Measurements from ENCODE around the gene ZNF518B. TPM values are rescaled to one million over a fixed set of nuclear protein-coding genes. Genes with fewer than 3 reads are reported as not detected.

Gene ZNF518B
- total and polyA plus RNA-seq, 7 experiments from 2014 or later: 13.4 to 53.0 (median 30.1) TPM

DNA sequence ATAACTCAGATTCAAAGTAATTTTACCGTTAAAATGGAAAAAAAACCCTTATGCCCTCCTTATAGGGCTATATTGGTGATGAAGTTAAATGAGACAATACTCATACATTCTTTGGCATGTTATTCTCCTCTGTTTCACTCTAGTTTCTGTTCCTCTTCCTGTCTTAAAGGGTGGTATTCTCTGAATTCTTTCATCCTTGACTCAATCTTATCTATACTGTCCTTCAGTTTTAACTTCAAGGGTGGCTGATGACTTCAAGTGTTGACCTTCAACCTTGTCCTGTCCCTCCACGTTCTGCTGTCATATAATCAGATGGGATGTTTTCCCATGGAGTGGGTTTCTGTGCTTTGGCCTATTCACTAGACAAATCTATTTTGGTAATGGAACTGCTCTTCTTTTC lies 44.0 kb downstream of the ZNF518B start:
- H3K4me1 ChIP-seq (ENCODE audit: control insufficient read depth in 2 of 2, insufficient read depth in 2 of 2, low read length in 2 of 2): peaks cover 0 to 4% of the 10 kb centered on the region in 2 donors
- intact Hi-C loops (cut with micrococcal nuclease): no loop called here
- POLR2A ChIA-PET: no interaction called here

DNA sequence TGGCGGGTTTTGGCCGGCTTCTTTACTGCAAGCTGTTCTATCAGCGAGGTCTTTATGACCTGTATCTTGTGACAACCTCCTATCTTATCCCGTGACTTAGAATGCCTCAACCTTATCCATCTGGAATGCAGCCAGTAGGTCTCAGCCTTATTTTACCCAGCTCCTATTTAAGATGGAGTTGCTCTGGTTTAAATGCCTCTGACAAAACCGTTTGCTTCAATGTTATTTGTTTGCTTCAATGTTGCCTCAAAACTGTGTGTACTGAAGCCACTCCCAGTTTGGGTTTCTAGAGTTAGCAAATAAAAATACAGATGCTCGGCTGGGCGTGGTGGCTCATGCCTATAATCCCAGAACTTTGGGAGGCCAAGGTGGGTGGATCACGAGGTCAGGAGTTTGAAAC lies 51.6 kb downstream of the ZNF518B start:
- Mint-ChIP-seq H3K27ac (no peak overlapping the region), H3K9me3 (no peaks in the 10 kb centered on the region)
- CTCF ChIA-PET: interaction anchor here (0.6 to 3.9 kb wide), 2 partner anchors 247 to 875 kb away, joined by 4 to 21 read pairs; no protein-coding TSS in a partner anchor

More for the DNA sequence above, 44.0 kb downstream of the ZNF518B start:
- CTCF ChIA-PET: interaction anchor here (0.9 kb wide), 1 partner anchor 44 kb away, joined by 3 read pairs; the partner anchor contains the start of gene ZNF518B
- Histone ChIP-seq H3K4me3 (ENCODE audit: low read length) (no peak overlapping the region), H3K27me3 (ENCODE audit: control insufficient read depth in 2 of 2, insufficient read depth in 2 of 2, low read length in 2 of 2) (no peaks in the 10 kb centered on the region), H3K27ac (ENCODE audit: low read depth, low read length) (no peak overlapping the region), H3K9me3 (ENCODE audit: control insufficient read depth in 2 of 3, low read length in 3 of 3) (no peaks in the 10 kb centered on the region), H3K36me3 (ENCODE audit: control insufficient read depth in 2 of 3, insufficient read depth in 3 of 3, low read length in 3 of 3) (no peaks in the 10 kb centered on the region)
- Mint-ChIP-seq H3K9me3 (no peaks in the 10 kb centered on the region), H3K4me1 (peaks cover 8 to 11% (median 10%) of the 10 kb centered on the region in 7 donors), H3K4me3 (no peak overlapping the region), H3K27ac (no peak overlapping the region), H3K36me3 (no peaks in the 10 kb centered on the region), H3K27me3 (no peaks in the 10 kb centered on the region)
- ATAC-seq: no peak
- no peak for DNase-seq

DNA sequence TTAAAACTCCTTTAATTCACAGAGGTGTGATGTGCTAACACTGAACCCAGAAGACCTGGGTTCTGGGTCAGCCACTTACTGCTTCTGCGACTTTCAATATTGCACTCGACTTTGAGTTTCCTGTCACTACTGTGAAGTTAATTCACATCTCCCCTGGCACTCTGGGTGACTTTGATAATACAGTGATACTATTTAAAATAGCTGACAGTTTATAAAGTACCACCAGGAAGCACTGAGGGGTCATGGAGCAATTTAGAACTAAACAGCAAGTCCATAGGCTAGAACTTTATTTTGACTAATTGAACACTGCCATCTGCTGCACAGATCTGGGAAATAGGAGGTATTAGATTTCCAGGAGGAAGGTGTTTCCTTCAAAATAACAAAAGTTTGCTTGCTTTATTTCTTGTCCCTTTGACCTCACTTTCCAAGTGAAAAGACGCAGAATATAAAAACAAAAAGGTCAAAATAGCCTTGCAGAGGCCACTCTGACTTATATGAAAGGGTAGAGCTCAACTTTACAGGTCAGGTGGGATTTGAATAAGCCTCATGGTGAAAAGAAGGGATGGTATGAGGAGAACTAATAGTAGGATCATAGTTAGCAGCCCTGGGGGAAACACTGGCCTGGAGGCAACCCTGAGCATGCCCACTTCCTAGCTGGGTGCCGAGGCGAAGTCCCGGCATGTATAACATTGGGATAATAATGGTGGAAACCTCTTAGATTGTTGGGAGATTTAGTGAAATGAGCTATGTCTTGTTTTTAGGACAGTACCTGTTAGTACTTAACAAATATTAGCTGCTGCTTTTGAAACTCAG lies 53.4 kb downstream of the ZNF518B start:
- H3K27me3 ChIP-seq (ENCODE audit: control insufficient read depth in 2 of 2, insufficient read depth in 2 of 2, low read length in 2 of 2): no peaks in the 10 kb centered on the region
- CTCF ChIA-PET: interaction anchor here (0.6 to 3.9 kb wide), 6 partner anchors 12 to 384 kb away, joined by 3 to 21 read pairs (median 4); no protein-coding TSS in a partner anchor
- H3K9me3 ChIP-seq (ENCODE audit: control insufficient read depth in 2 of 3, low read length in 3 of 3): no peaks in the 10 kb centered on the region
- Mint-ChIP-seq H3K4me3 (no peak overlapping the region), H3K9me3 (no peaks in the 10 kb centered on the region), H3K4me1 (no peaks in the 10 kb centered on the region), H3K27me3 (no peaks in the 10 kb centered on the region), H3K27ac (no peak overlapping the region), H3K36me3 (no peaks in the 10 kb centered on the region)
- no peak overlapping the region for H3K27ac ChIP-seq (ENCODE audit: low read depth, low read length)
- POLR2A ChIA-PET: no interaction called here
- H3K36me3 ChIP-seq (ENCODE audit: control insufficient read depth in 2 of 3, insufficient read depth in 3 of 3, low read length in 3 of 3): no peaks in the 10 kb centered on the region
- intact Hi-C loops (cut with micrococcal nuclease): loop anchor here (1.0 to 10.0 kb wide), 7 partner anchors 244 to 712 kb away; no protein-coding TSS in a partner anchor
- DNase-seq: peak in 5 of 9 donors; percentile 20 to 44 (median 34)
- no peaks in the 10 kb centered on the region for H3K4me1 ChIP-seq (ENCODE audit: control insufficient read depth in 2 of 2, insufficient read depth in 2 of 2, low read length in 2 of 2)
- peak; percentile 54 for ATAC-seq
- no peak overlapping the region for H3K4me3 ChIP-seq (ENCODE audit: low read length)

More for the DNA sequence above, 51.6 kb downstream of the ZNF518B start:
- no peaks in the 10 kb centered on the region for H3K9me3 ChIP-seq (ENCODE audit: control insufficient read depth in 2 of 3, low read length in 3 of 3)
- Mint-ChIP-seq H3K4me1 (no peaks in the 10 kb centered on the region), H3K36me3 (no peaks in the 10 kb centered on the region), H3K4me3 (no peak overlapping the region), H3K27me3 (no peaks in the 10 kb centered on the region)
- H3K27me3 ChIP-seq (ENCODE audit: control insufficient read depth in 2 of 2, insufficient read depth in 2 of 2, low read length in 2 of 2): no peaks in the 10 kb centered on the region
- no peak for DNase-seq
- H3K36me3 ChIP-seq (ENCODE audit: control insufficient read depth in 2 of 3, insufficient read depth in 3 of 3, low read length in 3 of 3): no peaks in the 10 kb centered on the region
- H3K4me1 ChIP-seq (ENCODE audit: control insufficient read depth in 2 of 2, insufficient read depth in 2 of 2, low read length in 2 of 2): no peaks in the 10 kb centered on the region
- intact Hi-C loops (cut with micrococcal nuclease): loop anchor here in 1 of 2 donors (10.0 kb wide), 2 partner anchors 311 to 641 kb away; no protein-coding TSS in a partner anchor
- H3K27ac ChIP-seq (ENCODE audit: low read depth, low read length): no peak overlapping the region
- POLR2A ChIA-PET: no interaction called here
- no peak for ATAC-seq
- no peak overlapping the region for H3K4me3 ChIP-seq (ENCODE audit: low read length)

- peak overlapping the region in 1 of 10 donors; percentile 3 for H3K4me3 Mint-ChIP-seq
- Histone ChIP-seq H3K4me1 (ENCODE audit: control insufficient read depth in 2 of 2, insufficient read depth in 2 of 2, low read length in 2 of 2) (no peaks in the 10 kb centered on the region), H3K27ac (ENCODE audit: low read depth, low read length) (no peak overlapping the region), H3K36me3 (ENCODE audit: control insufficient read depth in 2 of 3, insufficient read depth in 3 of 3, low read length in 3 of 3) (no peaks in the 10 kb centered on the region), H3K4me3 (ENCODE audit: low read length) (no peak overlapping the region), H3K27me3 (ENCODE audit: control insufficient read depth in 2 of 2, insufficient read depth in 2 of 2, low read length in 2 of 2) (no peaks in the 10 kb centered on the region), H3K9me3 (ENCODE audit: control insufficient read depth in 2 of 3, low read length in 3 of 3) (no peaks in the 10 kb centered on the region)
- intact Hi-C loops (cut with micrococcal nuclease): no loop called here
- peaks cover 0 to 7% (median 4%) of the 10 kb centered on the region in 5 donors for H3K36me3 Mint-ChIP-seq
- DNase-seq: no peak
- H3K9me3 Mint-ChIP-seq: peaks cover 2 to 39% (median 7%) of the 10 kb centered on the region in 11 donors
- ChIA-PET POLR2A (no interaction called here), CTCF (no interaction called here)
- peaks cover 0 to 19% (median 14%) of the 10 kb centered on the region in 5 donors for H3K27me3 Mint-ChIP-seq
- ATAC-seq: no peak
- peaks cover 0 to 12% (median 7%) of the 10 kb centered on the region in 7 donors for H3K4me1 Mint-ChIP-seq
- H3K27ac Mint-ChIP-seq: peak overlapping the region in 1 of 9 donors; percentile 59
Measured at GRCh38 chr4:10395971-10396580, 61.1 kb downstream of the ZNF518B start.

Other genes starting within 250 kb of the ZNF518B start
- gene CLNK, start 227.3 kb upstream of the ZNF518B start, total RNA-seq: under 1 TPM in 3 of 5 experiments, not detected in 2; 0.13 to 0.66 (median 0.22) TPM
- gene CLNK, start 227.3 kb upstream of the ZNF518B start, polyA plus RNA-seq: not detected